HG02852 (cell line): ENCODE measurements around the gene BEND2.

Experiments
- ATAC-seq: cut with Tn5 transposase; IDR thresholded peaks from one replicate; pipeline ENCODE4 v1.9.1; 2021; ENCODE audit warnings: mild to moderate bottlenecking, moderate library complexity; ENCODE audit not compliant: unreplicated experiment

Gene BEND2

GRCh38 chrX:18146954-18147353, 73.7 kb downstream of the BEND2 start:
- no peak for ATAC-seq

- no peak for ATAC-seq
Measured at GRCh38 chrX:18146009-18146408, 74.7 kb downstream of the BEND2 start.

GRCh38 chrX:18136816-18137215, 83.9 kb downstream of the BEND2 start:
- ATAC-seq = no peak

- no peak for ATAC-seq
Measured at GRCh38 chrX:18133605-18134004, 87.1 kb downstream of the BEND2 start.

- ATAC-seq = no peak
Measured at GRCh38 chrX:18129690-18130089, 91.0 kb downstream of the BEND2 start.

GRCh38 chrX:18126971-18127370, 93.7 kb downstream of the BEND2 start:
- no peak for ATAC-seq

GRCh38 chrX:18119856-18120255, 100.8 kb downstream of the BEND2 start:
- ATAC-seq = no peak
